Uterine smooth muscle cell (primary cell): ENCODE data around the gene GLIPR1L1. TPM values are rescaled to one million over a fixed set of nuclear protein-coding genes. Genes with fewer than 3 reads are reported as not detected.

ENCODE experiments used
- total RNA-seq: library from RNA; depleted of rRNA; stranded (reverse); fragments of >200 nt; gene quantifications from 2 replicates; pipeline ENCODE4 v1.2.3, GENCODE V29; 2014

Gene GLIPR1L1
- total RNA-seq = not detected in 2 replicates

GRCh38 chr12:75334384-75335030, at the start of gene GLIPR1L1:
GLIPR1L1 (plus strand) TSS chr12:75334670; CDS start chr12:75334729, 59 bp downstream.

GRCh38 chr12:75329918-75330826, 4.3 kb upstream of the GLIPR1L1 start, which contains the start of gene CAPS2:
CAPS2 (minus strand) TSS chr12:75330324; CDS start chr12:75326498, 3,826 bp downstream.

GRCh38 chr12:75390899-75391538, 56.5 kb downstream of the GLIPR1L1 start, which contains the start of gene GLIPR1L2:
GLIPR1L2 (plus strand) TSS chr12:75391089; CDS start chr12:75391117, 28 bp downstream.

Other genes starting within 250 kb of the GLIPR1L1 start
- gene KCNC2, start 124.8 kb upstream of the GLIPR1L1 start, total RNA-seq = 0.50 TPM in 1 of 2 replicates, not detected in the other
- 9.2 and 9.4 TPM in 2 replicates for gene CAPS2, start 4.3 kb upstream of the GLIPR1L1 start, total RNA-seq
- 0.22 and 0.25 TPM in 2 replicates for gene GLIPR1L2, start 56.4 kb downstream of the GLIPR1L1 start, total RNA-seq
- gene GLIPR1, start 146.1 kb downstream of the GLIPR1L1 start, total RNA-seq = 79.2 and 115 TPM in 2 replicates
- 37.5 and 59.7 TPM in 2 replicates for gene KRR1, start 176.9 kb downstream of the GLIPR1L1 start, total RNA-seq